IMR-90 (cell line): ENCODE measurements around the gene DEFB124. TPM values are rescaled to one million over a fixed set of nuclear protein-coding genes. Genes with fewer than 3 reads are reported as not detected.

Experiments
- ATAC-seq: fragments of 200-7000 bp; cut with Tn5 transposase; 2 replicates; pipeline ENCODE4 v1.9.1; 2020; ENCODE audit warnings: low read depth, mild to moderate bottlenecking, moderate library complexity
- BruUV-seq: library from RNA; stranded (reverse); fragments of 400-500 nt; replicated peaks from 2 replicates; lab custom pipeline; 2021; lab: Mats Ljungman, UMichigan
- CTCF ChIA-PET: fragments of 300-600 bp; formaldehyde crosslinking; extraction: SDS; loops from one replicate; lab custom pipeline; 2021; ENCODE audit warnings: antibody characterized with exemption; lab: Yijun Ruan, JAX
- POLR2A ChIA-PET: fragments of 300-600 bp; sonication (Branson Sonifier 250); formaldehyde crosslinking; loops from one replicate; lab custom pipeline; 2022; ENCODE audit warnings: antibody characterized with exemption; ENCODE audit not compliant: unreplicated experiment; lab: Charles Lee
- DNase-seq: peaks from one replicate; pipeline ENCODE4 v3.0.0; 2013
- H2AFZ ChIP-seq: replicated peaks from 2 replicates; pipeline ENCODE3; 2013; ENCODE audit warnings: low read length, mild to moderate bottlenecking; ENCODE audit not compliant: poor library complexity
- H2AK5ac ChIP-seq: 2 replicates; pipeline ENCODE4 v1.6.1; 2013; ENCODE audit warnings: low read depth, low read length, inconsistent platforms
- H2AK9ac ChIP-seq: replicated peaks from 2 replicates; pipeline ENCODE3; 2013; ENCODE audit warnings: mild to moderate bottlenecking, low read depth, low read length, moderate library complexity; ENCODE audit not compliant: poor library complexity
- H2BK120ac ChIP-seq: 2 replicates; pipeline ENCODE4 v1.6.1; 2013; ENCODE audit warnings: low read depth, low read length, inconsistent platforms
- H2BK15ac ChIP-seq: 3 replicates; pipeline ENCODE4 v1.6.1; 2013; ENCODE audit warnings: low read depth, low read length, inconsistent platforms
- H2BK20ac ChIP-seq: 2 replicates; pipeline ENCODE4 v1.6.1; 2013; ENCODE audit warnings: low read depth, mild to moderate bottlenecking, inconsistent platforms, low read length, moderate library complexity
- H2BK5ac ChIP-seq: 2 replicates; pipeline ENCODE4 v1.6.1; 2013; ENCODE audit warnings: mild to moderate bottlenecking, low read depth, low read length, inconsistent platforms; ENCODE audit not compliant: poor library complexity, severe bottlenecking
- H3K14ac ChIP-seq: replicated peaks from 2 replicates; pipeline ENCODE4 v1.6.1; 2013; ENCODE audit warnings: low read depth, low read length, inconsistent platforms
- H3K18ac ChIP-seq: 2 replicates; pipeline ENCODE4 v1.6.1; 2013; ENCODE audit warnings: low read depth, low read length, control low read depth
- H3K23ac ChIP-seq: 2 replicates; pipeline ENCODE4 v1.6.1; 2013; ENCODE audit warnings: low read depth, low read length, inconsistent platforms
- H3K27ac ChIP-seq: 2 replicates; pipeline ENCODE4 v1.5.1; 2013; ENCODE audit warnings: mild to moderate bottlenecking, control low read depth, low read length; ENCODE audit not compliant: insufficient read depth
- H3K27me3 ChIP-seq: 2 replicates; pipeline ENCODE4 v1.6.1; 2013; ENCODE audit warnings: low read length; ENCODE audit not compliant: control insufficient read depth, insufficient read depth
- H3K36me3 ChIP-seq: 2 replicates; pipeline ENCODE4 v1.6.1; 2013; ENCODE audit warnings: low read length, mixed read lengths; ENCODE audit not compliant: control insufficient read depth, insufficient read depth
- H3K4ac ChIP-seq: 2 replicates; pipeline ENCODE4 v1.6.1; 2013; ENCODE audit warnings: low read depth, low read length, inconsistent platforms
- H3K4me1 ChIP-seq: 2 replicates; pipeline ENCODE4 v1.6.1; 2013; ENCODE audit warnings: low read length, mixed read lengths; ENCODE audit not compliant: control insufficient read depth, insufficient read depth
- H3K4me2 ChIP-seq: 2 replicates; pipeline ENCODE4 v1.6.1; 2013; ENCODE audit warnings: low read depth, mild to moderate bottlenecking, control low read depth, low read length, moderate library complexity
- H3K4me3 ChIP-seq: 2 replicates; pipeline ENCODE4 v1.5.1; 2013; ENCODE audit warnings: low read depth, mild to moderate bottlenecking, control low read depth, low read length, moderate library complexity; ENCODE audit not compliant: insufficient read depth
- H3K56ac ChIP-seq: 2 replicates; pipeline ENCODE4 v1.6.1; 2013; ENCODE audit warnings: low read length, inconsistent platforms; ENCODE audit not compliant: insufficient read depth; ENCODE audit errors: extremely low read depth
- H3K79me1 ChIP-seq, 2 experiments: 2 replicates each; pipeline ENCODE4 v1.6.1; 2013; ENCODE audit warnings: low read length in 2 of 2, inconsistent platforms in 1 of 2, low read depth in 1 of 2
- H3K9ac ChIP-seq: 2 replicates; pipeline ENCODE4 v1.6.1; 2013; ENCODE audit warnings: low read depth, low read length, control low read depth
- H3K9me1 ChIP-seq: 2 replicates; pipeline ENCODE4 v1.6.1; 2013; ENCODE audit warnings: low read length, inconsistent platforms; ENCODE audit not compliant: insufficient read depth
- H3K9me3 ChIP-seq: 2 replicates; pipeline ENCODE4 v1.6.1; 2013; ENCODE audit warnings: low read length; ENCODE audit not compliant: control insufficient read depth, insufficient read depth
- H4K20me1 ChIP-seq: 2 replicates; pipeline ENCODE4 v1.6.1; 2013; ENCODE audit warnings: low read length, inconsistent platforms; ENCODE audit not compliant: insufficient read depth
- H4K5ac ChIP-seq: 2 replicates; pipeline ENCODE4 v1.6.1; 2013; ENCODE audit warnings: mild to moderate bottlenecking, low read depth, low read length, control low read depth
- H4K8ac ChIP-seq, 2 experiments: 2 replicates each; pipeline ENCODE4 v1.6.1; 2013; ENCODE audit warnings: low read depth in 2 of 2, low read length in 2 of 2, control low read depth in 1 of 2, inconsistent platforms in 1 of 2
- H4K91ac ChIP-seq: 2 replicates; pipeline ENCODE4 v1.6.1; 2013; ENCODE audit warnings: low read depth, low read length, inconsistent platforms; ENCODE audit not compliant: insufficient read depth
- ELK1 ChIP-seq: fragments of 150-350 bp; IDR thresholded peaks from 2 replicates; pipeline ENCODE4 v1.6.1; 2016; ENCODE audit warnings: low read depth, mild to moderate bottlenecking, low read length, moderate library complexity, borderline replicate concordance
- FOS ChIP-seq: fragments of 150-350 bp; IDR thresholded peaks from 2 replicates; pipeline ENCODE4 v1.6.1; 2016; ENCODE audit warnings: low read depth, low read length
- MAFK ChIP-seq: IDR thresholded peaks from 2 replicates; pipeline ENCODE4 v1.6.1; 2012; ENCODE audit warnings: low read depth, low read length, improper control_type of control experiment
- MAZ ChIP-seq: IDR thresholded peaks from 2 replicates; pipeline ENCODE4 v1.6.1; 2012; ENCODE audit warnings: low read depth, mild to moderate bottlenecking, low read length, improper control_type of control experiment, moderate library complexity, borderline replicate concordance
- MXI1 ChIP-seq: IDR thresholded peaks from 2 replicates; pipeline ENCODE4 v1.6.1; 2012; ENCODE audit warnings: low read depth, mild to moderate bottlenecking, low read length, moderate library complexity, borderline replicate concordance
- NFE2L2 ChIP-seq: fragments of 150-350 bp; IDR thresholded peaks from 2 replicates; pipeline ENCODE4 v1.6.1; 2016; ENCODE audit warnings: low read depth, mild to moderate bottlenecking, low read length
- POLR2A ChIP-seq: IDR thresholded peaks from 2 replicates; pipeline ENCODE4 v1.6.1; 2012; ENCODE audit warnings: mild to moderate bottlenecking, low read depth, low read length
- RAD21 ChIP-seq: IDR thresholded peaks from 2 replicates; pipeline ENCODE4 v1.6.1; 2012; ENCODE audit warnings: low read length, improper control_type of control experiment
- SMC3 ChIP-seq: fragments of 150-350 bp; IDR thresholded peaks from 2 replicates; pipeline ENCODE4 v1.6.1; 2016; ENCODE audit warnings: low read depth, mild to moderate bottlenecking, antibody characterized with exemption, low read length, moderate library complexity
- USF2 ChIP-seq: fragments of 150-350 bp; IDR thresholded peaks from 2 replicates; pipeline ENCODE4 v1.6.1; 2017; ENCODE audit warnings: mild to moderate bottlenecking, antibody characterized with exemption, low read length, low read depth
- WGBS, 2 experiments: methylation state at CpG; one replicate each; pipeline versions ENCODE4 v1.1.5 to v1.1.7; 2013; ENCODE audit warnings: missing lambda C conversion rate in 2 of 2; ENCODE audit not compliant: insufficient read length in 1 of 2; ENCODE audit errors: extremely low coverage in 2 of 2; 5-methylcytosine and 5-hydroxymethylcytosine counted together
- dilution Hi-C: fragments of 300-500 bp; cut with HindIII; formaldehyde crosslinking; loops from one replicate; pipeline ENCODE4 v1.14.3; 2018; ENCODE audit warnings: low sequenced_read_pairs; ENCODE audit not compliant: unreplicated experiment
- in situ Hi-C: fragments of 300-500 bp; cut with MboI; formaldehyde crosslinking; loops from 3 replicates; pipeline ENCODE4 v1.14.3; 2019; ENCODE audit warnings: low sequenced_read_pairs, inconsistent platforms, mixed read lengths
- intact Hi-C: fragments of 100-400 bp; cut with micrococcal nuclease; formaldehyde crosslinking; loops from 2 replicates; pipeline ENCODE4 v1.10.0; 2022
- polyA plus RNA-seq, 3 experiments: library from polyadenylated mRNA; depleted of rRNA; stranded (reverse); fragments of >200 nt; gene quantifications; 2 replicates each; pipeline ENCODE4 v1.2.3, GENCODE V29; 2012; ENCODE audit warnings: low replicate concordance in 1 of 3
- total RNA-seq: library from RNA; depleted of rRNA; stranded (reverse); fragments of >200 nt; gene quantifications from 2 replicates; pipeline ENCODE4 v1.2.3, GENCODE V29; 2012

Gene DEFB124
- total and polyA plus RNA-seq, 2 of the 4 experiments (the other 2 are of a cell fraction), result not detected

- ATAC-seq, result no peak
- Histone ChIP-seq H2AK5ac (no peak overlapping the region), H3K4me2 (no peak overlapping the region)
These were observed 1.8 kb upstream of the DEFB124 start for GRCh38 chr20:31476643-31477215.

More at GRCh38 chr20:31476643-31477215, 1.8 kb upstream of the DEFB124 start:
- Histone ChIP-seq H4K91ac (no peak overlapping the region), H3K27me3 (peaks cover 34% of the 10 kb centered on the region), H3K4me1 (no peaks in the 10 kb centered on the region), H3K18ac (no peak overlapping the region), H4K8ac (no peak overlapping the region), H3K9me1 (no peaks in the 10 kb centered on the region), H4K20me1 (no peaks in the 10 kb centered on the region), H2BK20ac (no peak overlapping the region), H3K79me1 (no peaks in the 10 kb centered on the region), H2AK9ac (no peak overlapping the region), H3K14ac (no peak overlapping the region), H2BK15ac (no peak overlapping the region), H3K9me3 (no peaks in the 10 kb centered on the region), H3K27ac (no peak overlapping the region), H2BK5ac (no peak overlapping the region), H3K4me3 (no peak overlapping the region), H3K36me3 (no peaks in the 10 kb centered on the region), H2AFZ (no peak overlapping the region), H2BK120ac (no peak overlapping the region), H4K5ac (no peak overlapping the region), H3K4ac (no peak overlapping the region), H3K23ac (no peak overlapping the region), H3K9ac (no peak overlapping the region), H3K56ac (no peak overlapping the region)
- CTCF ChIA-PET, result no interaction called here
- intact Hi-C loops (no loop called here), dilution Hi-C loops (no loop called here), in situ Hi-C loops (no loop called here)
- BruUV-seq, result no TSS peak
- no peak for DNase-seq
- POLR2A ChIA-PET, result no interaction called here
- WGBS, 2 experiments, result no CpG with 5 or more reads among the region's 6 CpGs
- TF ChIP-seq USF2, result no peak
- no peak for TF ChIP-seq MAZ
- TF ChIP-seq MXI1, result no peak
- no peak for TF ChIP-seq NFE2L2
- no peak for TF ChIP-seq ELK1
- no peak for TF ChIP-seq POLR2A
- TF ChIP-seq SMC3, result no peak
- no peak for TF ChIP-seq MAFK
- no peak for TF ChIP-seq RAD21
- TF ChIP-seq FOS, result no peak
